ENCODE data around the gene KRT8.

Gene KRT8

GRCh38 chr12:52942066-52942900, 37.4 kb upstream of the KRT8 start:
- TF ChIP-seq CTCF (IDR thresholded peaks at IDR 0.05; ENCODE audit: insufficient read depth, missing control alignments), result no peak
- no peak for FAIRE-seq

GRCh38 chr12:52929538-52929937, 24.7 kb upstream of the KRT8 start:
- FAIRE-seq, result no peak
- TF ChIP-seq CTCF (IDR thresholded peaks at IDR 0.05; ENCODE audit: insufficient read depth, missing control alignments), result no peak
- no peak for DNase-seq (ENCODE audit: insufficient read length, low spot score)

More at GRCh38 chr12:52942066-52942900, 37.4 kb upstream of the KRT8 start:
- DNase-seq (ENCODE audit: insufficient read length, low spot score), result no peak

- TF ChIP-seq CTCF (IDR thresholded peaks at IDR 0.05; ENCODE audit: insufficient read depth, missing control alignments), result no peak
- FAIRE-seq, result no peak
- no peak for DNase-seq (ENCODE audit: insufficient read length, low spot score)
Measured at GRCh38 chr12:52927964-52928363, 23.1 kb upstream of the KRT8 start.

GRCh38 chr12:52926596-52927234, 21.8 kb upstream of the KRT8 start:
- FAIRE-seq (no peak), DNase-seq (ENCODE audit: insufficient read length, low spot score) (no peak)
- TF ChIP-seq CTCF (IDR thresholded peaks at IDR 0.05; ENCODE audit: insufficient read depth, missing control alignments), result no peak

- FAIRE-seq (no peak), DNase-seq (ENCODE audit: insufficient read length, low spot score) (no peak)
- no peak for TF ChIP-seq CTCF (IDR thresholded peaks at IDR 0.05; ENCODE audit: insufficient read depth, missing control alignments)
Measured at GRCh38 chr12:52925717-52926595, 21.1 kb upstream of the KRT8 start.

GRCh38 chr12:52924764-52925716, 20.2 kb upstream of the KRT8 start:
- TF ChIP-seq CTCF (IDR thresholded peaks at IDR 0.05; ENCODE audit: insufficient read depth, missing control alignments), result no peak
- no peak for FAIRE-seq
- DNase-seq (ENCODE audit: insufficient read length, low spot score), result no peak

Measured in D721Med (cell line).